NCI-H2081 treated with DMSO at 0.1 percent for 48 hours (cell line): Measurements from ENCODE around the gene ABLIM3.
"Not testable (repeated sequence)": the region's sequence is repeated elsewhere in the genome, so short reads cannot be mapped to it uniquely, and the experiment has no call there.

Source experiments
- DNase-seq: peaks from one replicate; lab custom pipeline; 2025; lab: John Stamatoyannopoulos, UW

ABLIM3 gene

DNA sequence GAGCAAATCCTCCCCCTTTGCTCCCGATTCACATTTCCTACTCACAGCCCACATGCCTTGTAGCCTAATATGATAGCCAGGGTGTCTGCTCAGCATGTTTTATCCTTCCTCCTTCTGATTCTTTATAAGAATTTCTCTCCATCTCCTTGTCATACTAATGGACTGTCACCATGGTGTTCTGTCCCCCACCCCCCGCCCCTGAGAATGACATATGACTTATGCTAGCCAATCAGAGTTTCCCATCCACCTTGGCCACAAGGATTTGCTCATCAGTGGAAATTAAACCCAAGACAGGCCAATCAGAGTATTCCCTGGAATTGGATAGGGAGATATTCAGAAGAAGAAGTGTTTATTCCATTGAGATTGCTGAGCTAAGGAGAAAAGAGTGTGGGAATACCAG is 16.0 kb downstream of the ABLIM3 start:
- no peak for DNase-seq

DNA sequence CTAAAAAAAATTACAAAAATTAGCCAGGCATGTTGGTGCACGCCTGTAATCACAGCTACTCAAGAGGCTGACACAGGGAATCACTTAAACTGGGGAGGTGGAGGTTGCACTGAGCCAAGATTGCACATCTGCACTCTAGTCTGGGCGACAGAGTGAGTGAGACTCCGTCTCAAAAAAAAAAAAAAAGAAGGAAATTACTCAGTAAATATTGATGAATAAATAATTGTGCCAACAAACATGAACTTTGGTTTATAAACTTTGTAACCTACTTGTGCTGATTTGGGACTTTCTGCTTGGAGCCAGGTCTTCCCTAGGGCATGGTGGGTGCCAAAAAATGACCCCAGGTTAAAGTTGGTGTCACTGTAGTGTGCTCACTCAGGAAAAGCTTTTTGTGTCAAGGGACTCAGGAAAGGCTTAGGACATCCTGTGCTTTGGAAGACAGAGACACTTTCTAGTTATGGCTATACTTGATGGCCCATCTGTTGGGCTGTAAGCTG is 19.0 kb downstream of the ABLIM3 start:
- DNase-seq = no peak

DNA sequence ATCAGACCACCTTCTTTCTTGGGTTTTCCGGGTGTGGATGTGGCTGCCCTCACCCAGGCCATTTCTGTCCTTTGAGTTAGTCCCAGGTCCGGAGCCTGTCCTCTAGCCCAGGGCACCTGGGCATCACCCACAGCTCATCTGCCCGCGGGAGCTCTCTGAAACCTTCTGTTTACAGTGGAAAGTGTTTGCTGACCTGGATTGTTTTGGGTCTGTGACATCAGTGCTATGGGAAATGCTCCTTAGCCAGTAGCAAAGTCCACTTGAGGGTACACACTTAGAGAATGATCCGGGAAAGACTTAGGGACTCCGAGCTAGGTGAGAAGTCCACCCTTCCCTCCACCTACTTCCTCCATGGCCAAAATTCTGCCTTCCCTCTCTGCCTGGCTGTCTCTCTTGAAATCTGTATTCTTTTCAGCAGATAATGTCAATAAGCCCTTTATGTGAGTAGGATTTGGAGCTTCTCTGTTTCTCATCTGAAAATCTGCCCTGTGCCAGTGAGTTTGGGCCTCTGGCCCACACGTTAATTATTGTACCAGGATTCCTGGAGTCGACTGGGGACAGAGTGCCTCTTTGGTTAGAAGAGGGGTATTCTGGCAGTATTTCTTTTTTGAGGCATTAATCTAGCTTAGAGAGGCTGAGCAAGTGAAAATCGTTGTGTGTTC is 19.9 kb downstream of the ABLIM3 start:
- no peak for DNase-seq

DNA sequence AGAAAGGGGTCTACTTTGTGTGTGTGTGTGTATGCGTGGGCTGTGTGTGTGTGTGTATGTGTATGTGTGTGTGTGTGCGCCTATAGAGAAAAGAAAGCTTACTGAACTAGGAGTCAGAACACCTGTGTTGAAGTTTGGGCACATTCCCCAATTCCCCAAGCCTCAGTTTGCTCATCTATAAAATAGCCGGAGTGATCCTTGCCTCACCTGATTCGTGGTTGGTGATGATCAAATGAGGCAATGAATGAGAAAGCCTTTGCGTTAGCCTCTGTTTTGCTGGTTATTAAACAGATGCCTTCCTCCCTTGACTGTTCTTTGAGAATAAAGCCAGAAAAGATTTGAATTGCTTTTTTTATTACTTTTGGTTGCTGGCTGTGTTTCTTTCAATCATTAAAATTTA is 20.6 kb downstream of the ABLIM3 start:
- DNase-seq = no peak

DNA sequence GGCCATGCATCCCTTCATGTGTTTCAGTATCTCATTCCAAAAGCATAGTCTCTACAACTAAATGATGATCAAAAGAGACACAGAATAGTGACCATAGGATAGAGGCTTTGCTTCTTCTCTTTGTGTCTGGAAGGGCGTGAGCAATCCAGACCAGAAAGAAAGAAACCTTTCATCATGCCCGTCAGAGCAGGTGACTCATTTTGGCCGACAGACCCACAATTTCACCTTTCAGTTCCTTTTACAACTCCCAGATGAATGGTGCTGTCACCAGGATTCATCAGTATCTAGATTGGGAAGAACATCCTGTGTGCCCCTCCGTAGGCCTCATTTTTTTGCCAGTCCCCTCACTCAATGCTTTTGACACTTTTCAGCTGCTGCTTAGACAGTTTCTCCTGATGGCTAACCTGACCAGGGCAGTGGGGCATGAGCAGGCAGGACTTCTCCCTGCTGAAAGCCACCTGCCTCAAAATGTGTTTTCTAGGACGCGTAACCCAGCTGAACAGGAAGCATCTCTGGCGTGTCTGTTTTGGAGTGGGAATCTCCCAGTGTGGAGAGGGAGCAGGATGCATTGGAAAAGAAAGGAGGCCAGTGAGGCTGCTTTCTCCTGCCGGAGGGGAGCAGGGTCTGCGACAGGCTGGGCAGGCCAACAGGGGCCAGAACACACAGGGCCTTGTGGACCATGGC is 21.2 kb downstream of the ABLIM3 start:
- DNase-seq = no peak

DNA sequence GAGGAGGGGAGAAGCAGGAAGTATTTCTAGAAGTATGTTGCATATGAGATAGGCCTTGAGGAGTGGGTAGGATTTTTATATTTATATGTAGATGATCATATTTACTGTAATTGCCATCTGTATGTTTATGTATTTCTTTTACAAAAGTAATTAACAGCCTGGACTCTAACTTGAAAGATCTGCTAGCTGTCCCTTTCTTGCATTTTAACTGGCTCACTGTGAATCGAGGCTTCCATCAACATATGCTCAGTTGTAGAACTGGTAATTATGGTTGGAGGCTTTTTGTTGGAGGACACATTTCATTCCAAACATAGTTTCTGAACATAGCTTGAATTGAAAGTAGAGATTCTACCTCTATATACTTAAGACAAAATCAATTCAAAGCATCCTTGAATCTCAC is 23.4 kb downstream of the ABLIM3 start:
- no peak for DNase-seq

DNA sequence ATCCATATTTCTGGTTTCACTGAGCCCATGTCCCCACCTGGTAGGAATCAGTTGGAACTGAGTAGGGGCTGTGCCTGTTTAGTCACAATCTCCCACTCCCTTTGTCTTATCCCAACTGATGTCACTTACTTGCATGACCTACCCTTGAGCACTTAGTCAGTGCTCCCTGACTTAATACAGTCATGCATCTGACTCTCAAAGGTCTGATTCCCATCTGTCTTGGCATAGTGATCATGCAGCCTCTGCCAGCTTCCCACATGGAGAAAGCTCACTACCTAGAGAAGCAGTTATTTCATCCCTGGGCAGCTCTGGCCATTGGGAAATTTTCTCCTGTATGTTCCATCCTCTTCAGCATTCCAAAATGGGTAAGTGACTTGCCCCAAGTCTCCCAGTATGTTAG is 24.8 kb downstream of the ABLIM3 start:
- no peak for DNase-seq

DNA sequence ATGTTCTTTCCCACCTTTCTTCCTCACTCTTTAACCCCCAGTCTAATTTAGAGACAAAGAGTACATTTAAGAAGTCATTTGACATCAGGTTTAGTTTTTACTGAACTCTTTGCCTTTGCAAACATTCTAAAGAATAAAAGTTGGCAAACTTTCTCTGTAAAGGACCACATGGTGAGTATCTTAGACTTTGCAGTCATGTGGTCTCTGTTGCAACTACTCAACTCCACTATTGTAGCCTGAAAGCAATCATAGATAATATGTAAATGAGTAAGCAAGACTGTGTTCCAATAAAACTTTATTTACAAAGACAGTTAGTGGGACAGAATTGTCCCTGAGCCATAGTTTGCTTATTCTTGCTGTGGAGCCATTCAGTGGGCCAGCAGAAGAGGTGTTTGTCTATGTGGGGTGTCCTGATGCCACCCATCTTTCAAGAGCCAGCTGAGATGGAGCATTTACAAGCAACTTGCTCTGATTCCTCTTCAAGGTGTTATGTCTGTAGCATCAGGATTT is 25.4 kb downstream of the ABLIM3 start:
- DNase-seq = no peak

DNA sequence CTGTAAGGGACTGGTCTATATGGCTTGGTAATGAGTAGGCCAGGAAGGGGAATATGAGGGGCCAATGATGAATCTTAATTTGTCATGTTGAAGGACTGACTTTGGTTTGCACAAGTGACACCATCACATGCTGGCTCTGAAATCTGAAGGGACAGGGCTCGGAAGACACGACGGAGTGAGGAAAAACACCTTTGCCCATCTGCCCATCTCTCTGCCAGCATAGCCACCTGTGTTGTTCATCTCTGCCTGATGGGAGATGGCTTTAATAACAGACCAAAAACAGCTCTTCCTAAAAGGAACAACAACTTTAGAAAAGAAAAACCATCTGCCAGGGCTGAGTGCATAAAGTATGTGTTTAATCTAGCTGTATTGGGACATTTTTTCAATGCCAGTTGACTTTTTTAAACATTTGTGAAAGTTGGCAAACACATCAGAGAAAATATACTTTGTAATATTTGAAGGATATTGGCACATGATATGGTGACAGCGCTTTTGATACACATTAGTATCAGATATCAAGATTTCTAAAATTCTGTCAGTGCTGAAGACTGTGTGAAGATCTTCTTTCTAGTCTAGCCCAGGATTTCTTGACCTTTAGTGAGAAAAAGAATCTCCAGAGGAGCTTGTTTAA is 27.1 kb downstream of the ABLIM3 start:
- DNase-seq = no peak

DNA sequence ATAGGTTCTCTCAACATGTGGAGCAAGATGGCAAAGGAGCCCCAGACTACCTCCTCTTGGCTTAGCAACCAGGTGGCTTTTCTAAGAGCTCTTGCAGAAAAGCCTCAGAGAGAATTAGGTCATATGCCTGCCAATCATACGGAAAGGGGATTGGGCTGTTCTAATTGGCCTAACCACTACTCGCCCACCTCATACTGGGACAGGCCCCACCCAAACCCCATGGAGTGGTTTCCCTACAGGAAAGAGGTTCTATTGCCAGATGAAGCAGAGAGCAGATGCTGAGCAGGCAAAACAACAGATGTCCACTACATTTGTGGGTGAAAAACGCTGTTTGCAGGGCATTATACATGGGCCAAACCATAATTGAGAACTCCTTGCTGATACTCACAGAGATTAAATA is 29.0 kb downstream of the ABLIM3 start:
- DNase-seq = no peak

DNA sequence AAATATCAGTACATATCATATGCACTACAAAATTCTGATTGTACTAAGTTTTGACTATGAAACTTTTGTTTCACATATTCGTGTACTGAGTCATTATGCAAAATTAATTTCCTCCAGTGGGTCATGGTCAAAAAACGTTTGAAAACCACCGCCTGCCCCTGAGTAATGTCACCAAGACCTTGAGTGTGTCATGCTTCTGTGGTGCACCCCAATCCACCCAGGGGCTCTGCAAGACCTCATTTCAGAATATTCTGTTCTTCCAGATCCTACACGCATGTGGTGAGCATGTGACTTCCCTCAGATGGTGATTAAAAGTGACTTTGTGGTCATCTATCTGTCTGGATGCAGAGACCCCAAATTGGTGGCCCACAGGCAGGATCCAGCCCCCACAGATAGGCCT is 31.0 kb downstream of the ABLIM3 start:
- DNase-seq = no peak

DNA sequence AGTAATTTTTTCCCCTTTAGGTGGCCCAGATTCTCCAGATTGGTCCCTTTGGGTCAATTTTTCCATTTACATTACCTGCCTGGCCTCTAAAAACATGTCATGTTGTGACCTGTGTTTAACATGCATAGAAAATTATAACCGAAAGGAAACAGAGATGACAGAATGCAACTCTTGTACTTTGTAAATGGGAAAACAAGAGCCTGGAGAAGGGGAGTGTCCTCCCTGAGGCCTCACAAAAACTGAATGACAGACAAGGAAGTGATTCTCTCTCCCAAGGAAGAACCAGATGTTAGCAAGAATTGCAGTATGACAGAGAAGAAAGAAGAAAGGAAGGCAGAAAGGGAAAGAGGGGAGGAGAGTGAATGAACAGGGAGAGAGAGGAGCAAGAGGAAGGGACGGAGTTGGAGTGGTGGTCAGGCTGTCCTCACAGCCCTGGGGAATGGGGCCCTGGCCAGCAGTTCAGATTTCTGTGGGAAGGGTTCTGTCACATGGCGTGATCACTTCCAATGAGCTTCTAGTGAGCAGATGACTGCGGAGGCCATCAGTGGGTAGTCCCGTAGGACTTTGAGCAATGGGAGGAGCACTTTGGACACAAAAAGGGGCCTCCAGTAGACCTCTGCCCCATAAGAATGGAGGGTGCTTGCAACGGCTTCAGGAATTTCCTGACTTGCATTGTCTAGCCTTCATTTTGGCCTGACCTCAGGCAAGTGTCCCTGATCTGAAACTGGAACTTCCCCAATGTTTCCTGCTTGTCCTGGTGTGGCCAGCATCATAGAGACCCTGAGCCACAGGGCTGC is 31.6 kb downstream of the ABLIM3 start:
- DNase-seq = no peak

DNA sequence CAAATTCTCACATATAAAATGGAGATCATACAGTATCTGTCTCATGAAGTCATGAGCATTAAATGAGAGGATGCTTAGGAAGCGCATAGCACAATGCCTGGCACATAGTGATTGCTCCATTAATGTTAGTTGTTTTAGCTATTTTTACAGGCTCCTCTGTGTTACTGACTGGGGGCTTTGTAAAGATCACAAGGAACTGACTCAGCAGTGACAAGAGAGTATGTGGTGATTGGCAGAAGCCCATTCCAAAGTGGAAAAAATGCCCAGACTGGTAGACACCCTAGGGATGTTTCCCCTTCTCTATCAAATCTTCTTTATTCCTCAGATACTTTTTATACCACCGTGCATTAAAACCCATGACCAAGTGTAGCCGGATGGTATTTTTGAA is 33.5 kb downstream of the ABLIM3 start:
- DNase-seq = no peak

DNA sequence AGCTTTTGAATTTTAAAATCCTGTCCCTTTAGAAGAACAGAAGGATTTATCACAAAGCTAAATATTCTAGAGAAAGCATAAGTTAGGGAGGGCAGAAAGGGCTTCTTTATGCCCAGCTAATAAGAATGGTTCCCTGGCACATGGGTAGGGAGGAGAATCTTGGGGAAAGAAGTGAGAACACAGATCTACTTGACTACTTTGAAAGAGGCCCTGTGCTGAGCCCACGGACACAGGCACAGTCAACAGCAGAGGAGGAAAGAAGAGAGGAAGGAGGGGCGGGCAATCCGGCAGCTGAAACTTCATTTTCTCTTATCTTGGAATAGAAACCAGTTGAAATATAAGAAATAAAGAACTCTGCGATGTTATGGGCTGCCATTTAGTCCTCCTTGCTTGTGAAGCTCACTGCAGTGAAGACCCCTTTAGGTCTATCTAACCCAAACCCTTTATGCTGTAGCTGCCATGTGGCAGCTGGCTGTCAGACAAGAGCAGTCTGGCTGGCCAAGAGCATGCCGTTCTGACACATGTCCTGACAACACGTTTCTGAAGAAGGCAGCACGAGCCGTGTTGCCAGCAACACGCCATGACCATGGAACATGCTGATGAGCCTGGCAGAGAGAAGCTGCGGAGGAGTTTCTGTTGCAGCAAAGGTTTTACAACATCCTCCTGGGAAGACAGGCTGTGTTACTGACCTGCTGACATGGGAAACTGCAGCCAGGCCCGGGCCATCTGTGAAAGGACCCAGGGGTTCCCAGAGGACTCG is 34.2 kb downstream of the ABLIM3 start:
- DNase-seq = no peak

DNA sequence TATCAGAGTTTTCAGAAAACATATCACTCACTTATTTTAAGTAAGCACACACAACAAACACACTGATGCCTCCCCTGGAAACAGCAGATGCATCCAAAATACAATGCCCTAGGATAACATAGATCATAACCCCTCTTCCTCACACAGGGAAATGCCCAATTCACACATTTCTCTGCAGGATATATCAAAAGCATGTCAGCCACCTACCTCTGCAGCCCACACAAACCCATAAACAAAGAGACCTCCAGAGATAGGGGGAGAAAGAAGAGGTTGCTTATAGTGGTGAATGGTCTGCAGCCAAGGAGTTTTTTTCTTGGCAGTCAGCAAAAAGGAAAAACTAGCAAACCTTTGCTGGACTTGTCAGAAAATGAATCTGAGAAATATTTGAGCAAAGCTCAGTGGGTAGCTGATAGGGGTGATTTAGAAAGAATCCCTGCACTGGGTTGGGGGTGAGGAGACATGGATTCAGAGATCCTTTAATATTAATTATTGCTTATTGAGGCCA is 36.1 kb downstream of the ABLIM3 start:
- DNase-seq = no peak

DNA sequence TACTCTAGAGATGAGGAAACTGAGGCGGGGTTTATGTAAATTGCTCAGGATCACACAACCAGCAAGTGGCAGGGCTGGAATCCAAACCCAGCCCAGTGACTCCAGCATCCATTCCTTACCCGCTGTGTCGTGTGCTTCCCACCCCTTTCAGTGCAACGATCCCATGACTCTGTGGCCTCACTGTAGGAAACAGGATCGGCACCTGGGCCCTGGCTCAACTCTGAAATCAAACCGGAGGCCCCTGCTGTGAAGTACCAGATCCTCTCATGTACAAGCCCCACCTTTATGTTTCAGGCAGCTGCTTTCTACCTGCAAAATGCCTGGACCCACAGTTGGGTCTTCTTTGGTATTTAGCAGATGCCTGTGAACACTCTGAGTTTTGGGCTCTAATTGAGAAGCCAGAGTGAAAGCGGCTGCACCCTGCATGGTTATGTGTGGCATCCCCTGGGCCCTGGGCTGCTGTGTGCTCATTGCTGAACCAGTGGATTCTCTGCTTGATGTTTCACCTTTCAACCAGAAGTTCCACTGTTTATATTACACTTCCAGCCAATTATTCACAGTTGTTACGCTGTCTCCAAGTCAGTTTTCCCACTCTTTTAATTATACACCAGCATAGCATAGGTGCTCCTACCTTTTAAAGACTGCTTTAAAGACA is 36.7 kb downstream of the ABLIM3 start:
- no peak for DNase-seq

DNA sequence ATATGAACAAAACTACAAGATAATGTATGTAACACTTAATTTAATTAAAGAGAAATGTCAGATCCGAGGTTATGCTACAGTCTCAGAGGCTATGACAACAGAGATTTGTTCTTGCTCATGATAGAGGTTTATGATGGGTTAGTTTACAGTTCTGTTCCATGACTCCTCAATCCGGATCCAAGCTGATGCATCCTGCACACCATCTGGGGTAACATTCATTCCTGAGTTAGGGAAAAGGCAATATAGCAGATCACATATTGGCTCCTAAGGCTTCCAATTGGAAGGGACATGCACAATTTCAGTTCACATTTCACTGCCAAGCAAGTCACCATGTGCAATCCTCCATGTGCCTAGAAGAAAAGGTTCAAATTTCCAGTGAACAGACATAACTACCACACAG is 40.4 kb downstream of the ABLIM3 start:
- no peak for DNase-seq

DNA sequence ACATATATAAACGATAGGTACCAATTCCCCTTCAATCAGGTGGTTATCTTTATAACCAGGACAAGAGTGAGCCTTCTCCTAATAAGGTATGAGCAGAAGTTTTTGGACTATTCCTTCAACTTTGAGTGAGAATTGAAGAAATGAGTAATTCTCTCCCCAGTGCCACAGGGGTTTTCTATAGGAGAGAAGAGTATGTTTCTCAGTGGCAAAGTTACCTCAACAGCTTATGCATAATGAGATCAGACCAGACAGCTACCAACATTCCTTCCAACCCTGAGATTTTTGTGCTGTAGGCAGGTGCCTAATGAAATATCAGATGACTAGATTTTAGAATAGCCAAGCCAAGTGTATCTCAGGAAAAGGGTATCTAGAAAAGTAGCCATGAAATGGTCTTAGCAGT is 40.9 kb downstream of the ABLIM3 start:
- DNase-seq = no peak

DNA sequence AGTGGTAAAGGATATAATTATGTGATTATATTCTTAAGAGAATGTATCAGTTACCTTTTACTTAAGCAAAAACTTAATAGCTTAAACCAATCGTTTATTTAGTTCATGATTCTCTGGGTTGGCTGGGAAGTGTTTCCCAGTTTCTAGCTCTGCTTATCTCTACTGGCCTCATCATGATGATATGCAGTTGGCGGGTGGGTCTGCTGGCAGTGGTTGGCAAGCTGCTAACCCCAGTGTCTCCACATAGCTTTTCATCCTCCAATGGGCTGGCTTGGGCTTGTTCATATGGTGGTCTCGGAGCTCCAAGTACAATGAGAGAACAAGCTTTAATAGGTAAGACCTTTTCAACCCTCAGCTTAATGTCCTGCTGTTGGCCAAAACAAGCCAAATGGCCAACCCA is 43.8 kb downstream of the ABLIM3 start:
- DNase-seq = no peak

DNA sequence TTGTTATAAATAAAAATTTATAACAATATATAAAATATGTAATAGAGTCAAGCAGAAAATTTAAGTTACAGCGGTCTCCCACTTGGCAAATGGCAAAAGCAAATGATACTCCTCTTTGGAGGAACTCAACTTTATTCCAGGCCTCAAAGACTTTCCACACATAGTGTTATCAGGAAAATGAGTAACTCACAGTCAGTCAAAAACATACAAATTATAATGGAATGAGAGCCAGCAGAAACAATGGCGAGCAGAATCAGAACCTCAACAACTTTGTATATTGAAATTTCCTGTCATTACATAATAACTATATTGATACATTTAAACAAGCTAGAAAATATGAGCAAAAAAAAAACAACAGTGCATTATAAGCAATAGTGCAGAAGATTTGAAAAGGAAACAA is 45.2 kb downstream of the ABLIM3 start:
- DNase-seq = no peak

DNA sequence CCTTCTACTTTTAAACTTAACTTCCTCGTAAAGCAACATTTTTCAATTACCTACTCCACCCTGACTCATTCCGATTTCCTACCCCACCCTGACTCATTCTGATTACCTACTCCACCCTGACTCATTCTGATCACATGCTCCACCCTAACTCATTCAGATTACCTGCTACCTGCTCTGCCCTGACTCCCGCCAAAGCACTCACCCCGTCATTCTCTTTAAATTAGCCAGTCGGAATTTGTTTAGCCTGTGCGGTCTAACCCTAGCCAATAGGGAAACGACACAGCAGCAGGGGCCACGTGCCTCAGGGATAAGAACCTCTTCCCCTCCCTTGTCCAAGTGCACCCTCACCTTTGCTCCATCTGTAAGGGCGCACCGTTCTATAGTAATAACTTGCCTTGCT is 46.3 kb downstream of the ABLIM3 start:
- not testable (repeated sequence) for DNase-seq
